B cell (primary cell): ENCODE data around the gene MLNR. TPM values are rescaled to one million over a fixed set of nuclear protein-coding genes. Genes with fewer than 3 reads are reported as not detected.

ENCODE experiments used
- ATAC-seq: fragments of 200-7000 bp; cut with Tn5 transposase; one replicate; pipeline ENCODE4 v1.10.0; 2021; ENCODE audit warnings: low read depth, mild to moderate bottlenecking, moderate number of reproducible peaks, moderate library complexity
- CTCF ChIA-PET: fragments of 350-600 bp; sonication (Branson Sonifier 250); formaldehyde crosslinking; loops from one replicate; lab custom pipeline; 2021; ENCODE audit warnings: antibody characterized with exemption, inconsistent platforms; lab: Charles Lee
- POLR2A ChIA-PET: fragments of 350-600 bp; sonication (Branson Sonifier 250); formaldehyde crosslinking; loops from one replicate; lab custom pipeline; 2021; ENCODE audit warnings: antibody characterized with exemption; lab: Charles Lee
- DNase-seq: peaks from one replicate; pipeline ENCODE4 v3.0.0; 2013
- H2AFZ ChIP-seq: 2 replicates; pipeline ENCODE4 v1.6.1; 2012; ENCODE audit warnings: mild to moderate bottlenecking, low read depth, low read length; ENCODE audit not compliant: insufficient read depth, poor library complexity, severe bottlenecking
- H3K27ac ChIP-seq, 2 donors: 1 replicate in 1 of 2; 2 replicates in 1 of 2; pipeline ENCODE4 v1.5.1; 2012 to 2013; ENCODE audit warnings: low read length in 2 of 2, mild to moderate bottlenecking in 2 of 2, moderate library complexity in 1 of 2
- H3K27me3 ChIP-seq, 4 experiments: fragments of 200-600 bp in 1 of 4; sonication (generic) in 1 of 4; replicated peaks in 1 of 4; 1 replicate in 2 of 4; 2 replicates in 2 of 4; pipeline versions ENCODE4 v1.6.1 to v1.7.0; 2013 to 2016; ENCODE audit warnings: low read length in 3 of 4, mild to moderate bottlenecking in 2 of 4, mixed read lengths in 1 of 4, moderate library complexity in 1 of 4; ENCODE audit not compliant: insufficient read depth in 4 of 4, control insufficient read depth in 3 of 4; ENCODE audit errors: control extremely low read depth in 1 of 4
- H3K36me3 ChIP-seq, 2 experiments: replicated peaks in 1 of 2; 1 replicate in 1 of 2; 2 replicates in 1 of 2; pipeline versions ENCODE4 v1.6.1 to v1.7.1; 2013; ENCODE audit warnings: low read length in 1 of 2; ENCODE audit not compliant: insufficient read depth in 2 of 2, control insufficient read depth in 1 of 2; ENCODE audit errors: control extremely low read depth in 1 of 2, extremely low read depth in 1 of 2
- H3K4me1 ChIP-seq, 2 donors: fragments of 200-600 bp in 1 of 2; sonication (generic) in 1 of 2; 1 replicate in 1 of 2; 2 replicates in 1 of 2; pipeline versions ENCODE4 v1.5.1 to v1.6.1; 2013 to 2017; ENCODE audit warnings: low read length in 2 of 2; ENCODE audit not compliant: control insufficient read depth in 2 of 2, insufficient read depth in 2 of 2
- H3K4me2 ChIP-seq: replicated peaks from 2 replicates; pipeline ENCODE3; 2012; ENCODE audit warnings: mild to moderate bottlenecking, low read depth, low read length; ENCODE audit not compliant: poor library complexity, severe bottlenecking
- H3K4me3 ChIP-seq, 5 experiments: fragments of 200-600 bp in 1 of 5; sonication (generic) in 1 of 5; 1 replicate in 3 of 5; 2 replicates in 2 of 5; pipeline versions ENCODE4 v1.5.1 to v1.7.0; 2011 to 2016; ENCODE audit warnings: low read length in 4 of 5, mild to moderate bottlenecking in 4 of 5, low read depth in 2 of 5, control low read depth in 1 of 5, moderate library complexity in 1 of 5; ENCODE audit not compliant: insufficient read depth in 1 of 5; ENCODE audit errors: control extremely low read depth in 1 of 5, extremely low read depth in 1 of 5
- H3K79me2 ChIP-seq: fragments of 200-600 bp; sonication (generic); one replicate; pipeline ENCODE4 v1.6.0; 2016; ENCODE audit warnings: low read length; ENCODE audit not compliant: control insufficient read depth, insufficient read depth
- H3K9ac ChIP-seq: fragments of 200-600 bp; sonication (generic); 2 replicates; pipeline ENCODE4 v1.6.1; 2017; ENCODE audit warnings: mild to moderate bottlenecking, low read length, moderate library complexity
- H3K9me3 ChIP-seq, 3 donors: one replicate each; pipeline versions ENCODE4 v1.6.1 to v1.7.1; 2013; ENCODE audit warnings: low read length in 2 of 3; ENCODE audit not compliant: control insufficient read depth in 2 of 3, insufficient read depth in 1 of 3; ENCODE audit errors: control extremely low read depth in 1 of 3
- H4K20me1 ChIP-seq: 2 replicates; pipeline ENCODE4 v1.6.0; 2012; ENCODE audit warnings: mild to moderate bottlenecking, low read length; ENCODE audit not compliant: insufficient read depth, control insufficient read depth, poor library complexity, severe bottlenecking
- H3K27ac Mint-ChIP-seq: one replicate; pipeline ENCODE4 v1.8.0; 2021; ENCODE audit warnings: mixed read lengths
- H3K27me3 Mint-ChIP-seq: one replicate; pipeline ENCODE4 v1.8.0; 2021; ENCODE audit warnings: mixed read lengths
- H3K4me1 Mint-ChIP-seq: one replicate; pipeline ENCODE4 v1.8.0; 2021; ENCODE audit warnings: mixed read lengths
- H3K4me3 Mint-ChIP-seq: one replicate; pipeline ENCODE4 v1.8.0; 2021; ENCODE audit warnings: mixed read lengths
- H3K9me3 Mint-ChIP-seq: one replicate; pipeline ENCODE4 v1.8.0; 2022; ENCODE audit warnings: mixed read lengths; ENCODE audit not compliant: insufficient read depth
- CTCF ChIP-seq: fragments of 200-600 bp; IDR thresholded peaks from one replicate; pipeline ENCODE4 v1.8.0; 2022; ENCODE audit warnings: antibody characterized with exemption, mild to moderate bottlenecking
- EZH2 ChIP-seq: IDR thresholded peaks from 2 replicates; pipeline ENCODE4 v1.6.1; 2012; ENCODE audit warnings: borderline replicate concordance, low read depth, mild to moderate bottlenecking, moderate library complexity, low read length; ENCODE audit not compliant: insufficient read depth, poor library complexity, severe bottlenecking
- WGBS: methylation state at CpG from one replicate; pipeline ENCODE4 v1.1.5; 2013; ENCODE audit warnings: missing lambda C conversion rate; ENCODE audit not compliant: insufficient coverage; 5-methylcytosine and 5-hydroxymethylcytosine counted together
- intact Hi-C: fragments of 100-400 bp; cut with micrococcal nuclease; formaldehyde crosslinking; loops from one replicate; pipeline ENCODE4 v1.10.0; 2022
- polyA plus RNA-seq: library from polyadenylated mRNA; depleted of rRNA; stranded (reverse); fragments of >200 nt; gene quantifications from 2 replicates; pipeline ENCODE4 v1.2.3, GENCODE V29; 2012
- total RNA-seq, 2 donors: library from RNA; stranded (reverse); fragments of 120-200 nt in 1 of 2; gene quantifications; 1 replicate in 1 of 2; 2 replicates in 1 of 2; pipeline versions ENCODE4 v1.2.3 to v1.2.4, GENCODE V29; 2013 to 2022

Gene MLNR
- total and polyA plus RNA-seq, 2 donors (not counting 1 experiment from before 2014, with no cell fraction given) = not detected

DNA sequence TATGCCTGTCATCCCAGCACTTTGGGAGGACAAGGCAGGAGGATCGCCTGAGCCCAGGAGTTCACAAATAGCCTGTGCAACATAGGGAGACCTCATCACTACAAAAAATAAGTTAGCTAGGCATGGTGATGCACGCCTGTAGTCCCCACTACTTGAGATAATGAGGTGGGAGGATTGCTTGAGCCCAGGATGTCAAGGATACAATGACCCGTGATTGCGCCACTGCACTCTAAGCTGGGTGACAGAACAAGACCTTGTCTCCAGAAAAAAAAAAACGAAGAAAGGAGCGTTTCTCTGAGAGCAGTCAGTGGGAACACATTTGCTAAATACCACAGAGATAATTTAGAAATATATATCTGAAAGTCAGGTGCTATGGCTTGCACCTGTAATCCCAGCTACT lies 39.4 kb downstream of the MLNR start:
- Histone ChIP-seq H3K9ac (no peak overlapping the region), H3K79me2 (no peaks in the 10 kb centered on the region), H3K4me3 (no peak overlapping the region), H3K36me3 (peaks cover 9 to 23% of the 10 kb centered on the region in 2 experiments), H3K27ac (no peak overlapping the region), H3K27me3 (no peaks in the 10 kb centered on the region), H3K9me3 (no peaks in the 10 kb centered on the region), H2AFZ (no peak overlapping the region), H3K4me1 (peaks cover 0 to 7% of the 10 kb centered on the region in 2 donors), H3K4me2 (no peak overlapping the region), H4K20me1 (no peaks in the 10 kb centered on the region)
- H3K4me3 Mint-ChIP-seq = no peak overlapping the region
- ATAC-seq (no peak), DNase-seq (no peak)
- POLR2A ChIA-PET = no interaction called here
- TF ChIP-seq CTCF (no peak), EZH2 (no peak)
- intact Hi-C loops = no loop called here
- H3K9me3 Mint-ChIP-seq = no peaks in the 10 kb centered on the region
- WGBS = no CpG with 5 or more reads among the region's 6 CpGs
- H3K27ac Mint-ChIP-seq = no peak overlapping the region
- CTCF ChIA-PET = interaction anchor here (0.9 to 1.9 kb wide), 2 partner anchors 16 to 20 kb away, joined by 3 to 5 read pairs; no protein-coding TSS in a partner anchor
- H3K4me1 Mint-ChIP-seq = peaks cover 15% of the 10 kb centered on the region
- H3K27me3 Mint-ChIP-seq = no peaks in the 10 kb centered on the region

GRCh38 chr13:49262634-49263033 lies 42.5 kb downstream of the MLNR start:
- POLR2A ChIA-PET = no interaction called here
- CTCF ChIA-PET = no interaction called here

More at GRCh38 chr13:49262634-49263033, 42.5 kb downstream of the MLNR start:
- intact Hi-C loops = no loop called here
- Histone ChIP-seq H3K9me3 (no peaks in the 10 kb centered on the region), H4K20me1 (no peaks in the 10 kb centered on the region), H3K27ac (no peak overlapping the region), H2AFZ (no peak overlapping the region), H3K79me2 (no peaks in the 10 kb centered on the region), H3K36me3 (peaks cover 6 to 7% of the 10 kb centered on the region in 2 experiments), H3K4me3 (no peak overlapping the region), H3K27me3 (no peaks in the 10 kb centered on the region), H3K9ac (no peak overlapping the region), H3K4me1 (peaks cover 0 to 7% of the 10 kb centered on the region in 2 donors), H3K4me2 (no peak overlapping the region)
- no peak for DNase-seq
- Mint-ChIP-seq H3K4me3 (no peak overlapping the region), H3K9me3 (no peaks in the 10 kb centered on the region), H3K27ac (no peak overlapping the region), H3K27me3 (no peaks in the 10 kb centered on the region), H3K4me1 (peaks cover 10% of the 10 kb centered on the region)
- TF ChIP-seq CTCF (no peak), EZH2 (no peak)
- ATAC-seq = no peak
- 97% methylated on average over 5 of the region's 6 CpGs for WGBS
